CD4-positive, alpha-beta T cell (primary cell): ENCODE measurements around the gene SPRED2. TPM values are rescaled to one million over a fixed set of nuclear protein-coding genes. Genes with fewer than 3 reads are reported as not detected.

Source experiments
- ATAC-seq: fragments of 200-7000 bp; cut with Tn5 transposase; one replicate; pipeline ENCODE4 v1.10.0; 2022; ENCODE audit warnings: mild to moderate bottlenecking; ENCODE audit not compliant: poor library complexity
- CTCF ChIA-PET: fragments of 350-600 bp; sonication (Branson Sonifier 250); formaldehyde crosslinking; loops from one replicate; lab custom pipeline; 2021; ENCODE audit warnings: antibody characterized with exemption, inconsistent platforms; lab: Charles Lee
- POLR2A ChIA-PET: fragments of 350-600 bp; sonication (Branson Sonifier 250); formaldehyde crosslinking; loops from one replicate; lab custom pipeline; 2021; ENCODE audit warnings: antibody characterized with exemption, inconsistent platforms; lab: Charles Lee
- DNase-seq, 14 experiments: peaks; one replicate each; pipeline ENCODE4 v3.0.0-alpha.2; 2013 to 2020; ENCODE audit warnings: mixed read lengths in 2 of 14
- H3K27ac ChIP-seq, 2 donors: one replicate each; pipeline versions ENCODE4 v1.5.1 to v1.7.0; 2013; ENCODE audit warnings: low read length in 2 of 2, low read depth in 1 of 2, mild to moderate bottlenecking in 1 of 2
- H3K27me3 ChIP-seq, 2 experiments: 1 replicate in 1 of 2; 2 replicates in 1 of 2; pipeline versions ENCODE4 v1.6.1 to v1.7.0; 2013; ENCODE audit warnings: low read length in 2 of 2, control low read depth in 1 of 2, mild to moderate bottlenecking in 1 of 2, moderate library complexity in 1 of 2; ENCODE audit not compliant: insufficient read depth in 2 of 2, control insufficient read depth in 1 of 2
- H3K36me3 ChIP-seq: one replicate; pipeline ENCODE4 v1.6.1; 2013; ENCODE audit warnings: low read length, control low read depth; ENCODE audit not compliant: insufficient read depth
- H3K4me1 ChIP-seq: one replicate; pipeline ENCODE4 v1.6.1; 2013; ENCODE audit warnings: low read length, control low read depth; ENCODE audit not compliant: insufficient read depth
- H3K4me3 ChIP-seq: one replicate; pipeline ENCODE4 v1.5.1; 2013; ENCODE audit warnings: mild to moderate bottlenecking, low read length, moderate library complexity
- H3K9me3 ChIP-seq, 2 experiments: 1 replicate in 1 of 2; 2 replicates in 1 of 2; pipeline versions ENCODE4 v1.6.1 to v1.7.0; 2013; ENCODE audit warnings: low read length in 2 of 2, mild to moderate bottlenecking in 2 of 2, control low read depth in 1 of 2, moderate library complexity in 1 of 2; ENCODE audit not compliant: control insufficient read depth in 1 of 2, insufficient read depth in 1 of 2
- H3K27ac Mint-ChIP-seq: one replicate; pipeline ENCODE4 v1.8.0; 2020; ENCODE audit warnings: mixed read lengths
- H3K27me3 Mint-ChIP-seq: one replicate; pipeline ENCODE4 v1.8.0; 2021; ENCODE audit warnings: mixed read lengths
- H3K36me3 Mint-ChIP-seq: one replicate; pipeline ENCODE4 v1.8.0; 2021; ENCODE audit warnings: low read depth, mixed read lengths
- H3K4me1 Mint-ChIP-seq: one replicate; pipeline ENCODE4 v1.8.0; 2021; ENCODE audit warnings: low read depth, mixed read lengths
- H3K4me3 Mint-ChIP-seq: one replicate; pipeline ENCODE4 v1.8.0; 2020; ENCODE audit warnings: mild to moderate bottlenecking, mixed read lengths
- H3K9me3 Mint-ChIP-seq: one replicate; pipeline ENCODE4 v1.8.0; 2020; ENCODE audit warnings: mixed read lengths
- intact Hi-C, 2 experiments: fragments of 100-400 bp; cut with DNase I in 1 of 2; cut with micrococcal nuclease in 1 of 2; formaldehyde crosslinking; loops; one replicate each; pipeline versions ENCODE4 v1.15.1 to v1.9.0; 2023 to 2025; cut with DNase I, micrococcal nuclease
- total RNA-seq, 174 experiments: library from RNA in 2 of 174; stranded (reverse) in 2 of 174; gene quantifications; one replicate each; pipeline ENCODE4 v1.2.3 and lab custom pipeline; 2021 to 2026
- TF ChIP-seq, protein P1 (sequence below): fragments of 200-600 bp; IDR thresholded peaks from one replicate; pipeline ENCODE4 v1.8.0; 2022; ENCODE audit warnings: antibody characterized with exemption, mild to moderate bottlenecking

Gene SPRED2
- total RNA-seq, 2 experiments from 2014 or later: 2.5 to 2.8 TPM

DNA sequence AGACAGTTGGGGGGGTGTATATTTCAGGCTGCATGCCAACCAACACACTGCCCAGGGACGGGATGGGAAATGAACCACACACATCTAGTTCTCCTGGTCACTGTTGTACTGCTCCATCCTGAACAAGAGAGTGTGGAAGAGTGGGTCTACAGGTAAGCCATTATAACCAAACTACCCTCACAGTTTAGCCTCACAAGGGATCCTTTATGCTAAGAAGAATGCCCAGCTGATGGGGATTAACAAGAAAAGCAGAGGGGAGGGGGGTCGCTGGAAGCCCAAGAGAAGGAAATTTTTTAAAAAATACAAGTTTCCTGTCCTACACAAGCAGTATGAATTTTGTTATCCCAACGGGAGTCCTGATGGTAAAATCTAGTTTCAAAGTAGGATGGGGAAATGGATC lies 16.1 kb downstream of the SPRED2 start:
- H3K36me3 Mint-ChIP-seq: no peaks in the 10 kb centered on the region
- ChIA-PET CTCF (no interaction called here), POLR2A (no interaction called here)
- ATAC-seq (no peak), DNase-seq (no peak)
- no peaks in the 10 kb centered on the region for H3K27me3 Mint-ChIP-seq
- no peak overlapping the region for H3K4me3 ChIP-seq
- intact Hi-C loops: no loop called here
- no peaks in the 10 kb centered on the region for H3K36me3 ChIP-seq
- no peaks in the 10 kb centered on the region for H3K9me3 ChIP-seq
- peaks cover 25% of the 10 kb centered on the region for H3K4me1 Mint-ChIP-seq
- no peak overlapping the region for H3K4me3 Mint-ChIP-seq
- TF ChIP-seq, protein P1, sequence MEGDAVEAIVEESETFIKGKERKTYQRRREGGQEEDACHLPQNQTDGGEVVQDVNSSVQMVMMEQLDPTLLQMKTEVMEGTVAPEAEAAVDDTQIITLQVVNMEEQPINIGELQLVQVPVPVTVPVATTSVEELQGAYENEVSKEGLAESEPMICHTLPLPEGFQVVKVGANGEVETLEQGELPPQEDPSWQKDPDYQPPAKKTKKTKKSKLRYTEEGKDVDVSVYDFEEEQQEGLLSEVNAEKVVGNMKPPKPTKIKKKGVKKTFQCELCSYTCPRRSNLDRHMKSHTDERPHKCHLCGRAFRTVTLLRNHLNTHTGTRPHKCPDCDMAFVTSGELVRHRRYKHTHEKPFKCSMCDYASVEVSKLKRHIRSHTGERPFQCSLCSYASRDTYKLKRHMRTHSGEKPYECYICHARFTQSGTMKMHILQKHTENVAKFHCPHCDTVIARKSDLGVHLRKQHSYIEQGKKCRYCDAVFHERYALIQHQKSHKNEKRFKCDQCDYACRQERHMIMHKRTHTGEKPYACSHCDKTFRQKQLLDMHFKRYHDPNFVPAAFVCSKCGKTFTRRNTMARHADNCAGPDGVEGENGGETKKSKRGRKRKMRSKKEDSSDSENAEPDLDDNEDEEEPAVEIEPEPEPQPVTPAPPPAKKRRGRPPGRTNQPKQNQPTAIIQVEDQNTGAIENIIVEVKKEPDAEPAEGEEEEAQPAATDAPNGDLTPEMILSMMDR: no peak
- no peaks in the 10 kb centered on the region for H3K9me3 Mint-ChIP-seq
- peaks cover 8% of the 10 kb centered on the region for H3K4me1 ChIP-seq
- H3K27ac ChIP-seq: no peak overlapping the region
- H3K27me3 ChIP-seq: no peaks in the 10 kb centered on the region
- H3K27ac Mint-ChIP-seq: no peak overlapping the region

DNA sequence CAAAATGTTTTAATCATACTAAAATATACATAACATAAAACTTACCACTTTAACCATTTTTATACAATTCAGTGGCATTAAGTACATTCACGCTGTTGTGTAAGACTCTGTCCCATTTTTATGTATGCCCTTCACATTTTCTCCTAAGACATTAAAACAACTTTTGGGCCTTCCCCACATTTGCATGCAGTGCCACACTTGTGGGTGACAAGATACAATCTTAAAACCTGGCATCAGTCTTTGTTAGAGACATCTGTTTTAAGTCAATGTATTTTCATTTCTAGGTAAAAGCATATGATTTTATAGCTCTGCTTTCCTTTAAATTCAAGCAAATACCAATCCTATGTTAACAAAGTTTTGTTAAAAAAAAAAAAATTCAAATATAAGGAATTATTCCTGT lies 17.3 kb downstream of the SPRED2 start:
- H3K4me3 Mint-ChIP-seq: no peak overlapping the region
- no peaks in the 10 kb centered on the region for H3K36me3 Mint-ChIP-seq
- Histone ChIP-seq H3K4me1 (peaks cover 3% of the 10 kb centered on the region), H3K36me3 (no peaks in the 10 kb centered on the region), H3K27me3 (no peaks in the 10 kb centered on the region), H3K4me3 (no peak overlapping the region), H3K9me3 (no peaks in the 10 kb centered on the region), H3K27ac (no peak overlapping the region)
- intact Hi-C loops: no loop called here
- TF ChIP-seq, protein P1: no peak
- no peaks in the 10 kb centered on the region for H3K9me3 Mint-ChIP-seq
- DNase-seq (no peak), ATAC-seq (no peak)
- H3K4me1 Mint-ChIP-seq: peaks cover 17% of the 10 kb centered on the region
- ChIA-PET CTCF (no interaction called here), POLR2A (no interaction called here)
- no peaks in the 10 kb centered on the region for H3K27me3 Mint-ChIP-seq
- no peak overlapping the region for H3K27ac Mint-ChIP-seq

GRCh38 chr2:65413610-65414009 lies 18.8 kb downstream of the SPRED2 start:
- intact Hi-C loops: no loop called here
- Histone ChIP-seq H3K9me3 (no peaks in the 10 kb centered on the region), H3K27ac (no peak overlapping the region), H3K4me3 (no peak overlapping the region), H3K4me1 (peaks cover 3% of the 10 kb centered on the region), H3K36me3 (no peaks in the 10 kb centered on the region), H3K27me3 (no peaks in the 10 kb centered on the region)
- no peaks in the 10 kb centered on the region for H3K27me3 Mint-ChIP-seq
- ATAC-seq (no peak), DNase-seq (no peak)
- CTCF ChIA-PET: no interaction called here
- TF ChIP-seq, protein P1: no peak
- H3K27ac Mint-ChIP-seq: no peak overlapping the region
- POLR2A ChIA-PET: no interaction called here
- no peaks in the 10 kb centered on the region for H3K36me3 Mint-ChIP-seq
- H3K4me1 Mint-ChIP-seq: peaks cover 17% of the 10 kb centered on the region
- no peaks in the 10 kb centered on the region for H3K9me3 Mint-ChIP-seq
- H3K4me3 Mint-ChIP-seq: no peak overlapping the region
